GM12891 (cell line): ENCODE results near the gene CCDC88B.
"Not testable (repeated sequence)": the region's sequence is repeated elsewhere in the genome, so short reads cannot be mapped to it uniquely, and the experiment has no call there.

ENCODE experiments used
- DNase-seq: peaks from one replicate; pipeline ENCODE4 v3.0.0; 2011; ENCODE audit warnings: low spot score; ENCODE audit not compliant: insufficient read length
- FAIRE-seq: peaks from 2 replicates; lab custom pipeline; 2011; peaks lifted over from hg19 to GRCh38; lab: Jason Lieb, UNC
- PAX5 ChIP-seq: IDR thresholded peaks from 2 replicates; pipeline ENCODE4 v1.6.1; 2011; ENCODE audit warnings: low read length, moderate library complexity, mild to moderate bottlenecking; ENCODE audit not compliant: insufficient read depth, severe bottlenecking
- POLR2A ChIP-seq: IDR thresholded peaks from 2 replicates; pipeline ENCODE4 v1.6.1; 2011; ENCODE audit warnings: low read depth, low read length, control low read depth
- POLR2AphosphoS5 ChIP-seq: IDR thresholded peaks from 2 replicates; pipeline ENCODE4 v1.6.1; 2011; ENCODE audit warnings: low read depth, low read length, control low read depth
- POU2F2 ChIP-seq: IDR thresholded peaks from 2 replicates; pipeline ENCODE4 v1.6.1; 2011; ENCODE audit warnings: low read depth, mild to moderate bottlenecking, control low read depth, low read length, moderate library complexity
- SPI1 ChIP-seq: IDR thresholded peaks from 2 replicates; pipeline ENCODE4 v1.6.1; 2011; ENCODE audit warnings: low read depth, low read length, control low read depth
- TAF1 ChIP-seq: IDR thresholded peaks from 2 replicates; pipeline ENCODE4 v1.6.1; 2011; ENCODE audit warnings: low read depth, low read length, control low read depth

The CCDC88B gene

GRCh38 chr11:64321026-64321425, 19.0 kb upstream of the CCDC88B start:
- FAIRE-seq (no peak), DNase-seq (no peak)

GRCh38 chr11:64321533-64321932, 18.5 kb upstream of the CCDC88B start:
- TF ChIP-seq POLR2AphosphoS5: no peak
- TF ChIP-seq PAX5: no peak
- TF ChIP-seq SPI1: no peak
- TF ChIP-seq POLR2A: no peak
- no peak for TF ChIP-seq TAF1
- no peak for TF ChIP-seq POU2F2

More at GRCh38 chr11:64321026-64321425, 19.0 kb upstream of the CCDC88B start:
- TF ChIP-seq SPI1 (no peak), POLR2A (no peak), POU2F2 (no peak), TAF1 (no peak), POLR2AphosphoS5 (no peak), PAX5 (no peak)

GRCh38 chr11:64322925-64323260, 17.1 kb upstream of the CCDC88B start:
- TF ChIP-seq POLR2AphosphoS5: no peak
- no peak for TF ChIP-seq POLR2A
- TF ChIP-seq PAX5: no peak
- TF ChIP-seq POU2F2: no peak
- TF ChIP-seq TAF1: no peak
- no peak for TF ChIP-seq SPI1
- FAIRE-seq: no peak
- DNase-seq: no peak

More at GRCh38 chr11:64321533-64321932, 18.5 kb upstream of the CCDC88B start:
- DNase-seq: no peak
- no peak for FAIRE-seq

DNA sequence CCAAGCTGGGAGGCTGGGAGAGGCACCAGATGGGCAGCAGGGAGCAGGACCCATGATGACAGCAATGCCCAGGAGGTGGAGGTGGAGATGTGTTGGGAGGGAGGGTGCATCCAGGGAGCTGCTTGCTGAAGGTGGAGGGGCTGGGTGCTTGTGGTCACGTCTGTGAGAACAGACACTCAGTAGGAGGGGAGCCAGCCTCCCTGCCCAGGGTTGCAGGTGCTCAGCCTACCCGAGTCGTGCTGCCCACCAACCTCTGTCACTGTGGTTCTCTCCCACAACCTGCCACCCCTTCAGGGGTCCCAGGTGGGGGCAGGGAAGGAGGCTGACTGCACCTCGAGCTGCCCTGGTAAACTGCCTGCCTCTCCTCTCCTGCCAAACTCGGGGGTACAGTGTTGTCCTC, 16.6 kb upstream of the CCDC88B start:
- TF ChIP-seq POLR2AphosphoS5: no peak
- no peak for TF ChIP-seq SPI1
- DNase-seq: no peak
- FAIRE-seq: no peak

GRCh38 chr11:64323984-64324383, 16.0 kb upstream of the CCDC88B start:
- FAIRE-seq, DNase-seq: not testable (repeated sequence)

DNA sequence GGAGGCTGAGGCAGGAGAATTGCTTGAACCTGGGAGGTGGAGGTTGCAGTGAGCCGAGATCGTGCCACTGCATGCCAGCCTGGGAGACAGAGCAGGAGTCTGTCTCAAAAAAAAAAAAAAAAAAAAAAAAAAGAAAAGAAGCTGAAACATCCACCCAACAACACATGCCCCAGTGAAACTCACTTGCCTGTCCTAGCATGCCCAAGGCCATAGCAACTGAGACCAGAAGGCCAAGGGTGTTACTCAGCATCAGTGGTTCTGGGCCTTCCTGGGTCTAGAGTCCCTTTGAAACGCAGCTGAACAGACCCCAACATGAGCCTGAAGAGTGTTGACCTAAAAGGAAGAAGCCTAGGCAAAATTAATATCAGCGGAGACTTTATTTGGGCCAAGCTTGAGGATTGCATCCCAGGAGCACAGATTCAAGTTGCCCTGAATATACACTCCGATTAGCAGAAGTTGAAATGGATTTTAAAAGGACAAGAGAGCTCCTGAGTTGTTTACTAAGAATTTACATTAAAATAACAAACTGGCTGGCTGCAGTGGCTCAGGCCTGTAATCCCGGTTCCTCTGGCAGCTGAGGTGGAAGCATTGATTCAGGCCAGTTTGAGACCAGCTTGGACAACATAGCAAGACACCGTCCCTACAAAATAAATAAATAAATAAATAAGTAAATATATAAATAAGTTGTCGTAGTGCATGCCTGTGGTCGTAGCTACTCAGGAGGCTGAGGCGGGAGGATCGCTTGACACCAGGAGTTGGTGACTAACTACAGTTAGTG, 15.1 kb upstream of the CCDC88B start:
- FAIRE-seq (no peak), DNase-seq (no peak)
- no peak for TF ChIP-seq POU2F2
- TF ChIP-seq SPI1: no peak
- TF ChIP-seq PAX5: no peak
- TF ChIP-seq POLR2A: no peak
- TF ChIP-seq TAF1: no peak
- TF ChIP-seq POLR2AphosphoS5: no peak

- TF ChIP-seq POLR2A: no peak
- no peak for TF ChIP-seq POU2F2
- no peak for TF ChIP-seq POLR2AphosphoS5
- no peak for TF ChIP-seq TAF1
- TF ChIP-seq SPI1: no peak
- TF ChIP-seq PAX5: no peak
- DNase-seq (no peak), FAIRE-seq (no peak)
These were observed 12.6 kb upstream of the CCDC88B start for GRCh38 chr11:64327375-64327774.

GRCh38 chr11:64327993-64328392, 12.0 kb upstream of the CCDC88B start:
- DNase-seq (no peak), FAIRE-seq (no peak)
- TF ChIP-seq POU2F2: no peak

DNA sequence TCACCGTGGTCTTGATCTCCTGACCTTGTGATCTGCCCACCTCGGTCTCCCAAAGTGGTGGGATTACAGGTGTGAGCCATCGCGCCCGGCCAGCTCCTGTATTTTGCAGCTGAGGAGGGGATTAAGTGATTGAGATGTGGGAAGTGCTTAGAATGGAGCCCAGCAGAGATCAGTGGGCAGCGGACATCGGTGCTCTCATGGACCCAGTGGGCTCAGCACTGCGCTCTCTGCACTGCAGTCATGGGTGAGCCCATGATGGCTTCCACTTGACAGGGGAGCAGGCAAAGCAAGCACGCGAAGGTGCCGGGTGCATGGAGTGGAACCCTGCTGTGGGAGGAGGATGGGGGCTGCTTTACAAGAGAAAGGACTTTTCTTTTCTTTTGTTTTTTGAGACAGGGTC, 9.1 kb upstream of the CCDC88B start:
- no peak for DNase-seq
- TF ChIP-seq POLR2A: no peak
- TF ChIP-seq POU2F2: no peak
- TF ChIP-seq SPI1: no peak
- no peak for TF ChIP-seq TAF1
- no peak for TF ChIP-seq POLR2AphosphoS5
- no peak for TF ChIP-seq PAX5
- no peak for FAIRE-seq

DNA sequence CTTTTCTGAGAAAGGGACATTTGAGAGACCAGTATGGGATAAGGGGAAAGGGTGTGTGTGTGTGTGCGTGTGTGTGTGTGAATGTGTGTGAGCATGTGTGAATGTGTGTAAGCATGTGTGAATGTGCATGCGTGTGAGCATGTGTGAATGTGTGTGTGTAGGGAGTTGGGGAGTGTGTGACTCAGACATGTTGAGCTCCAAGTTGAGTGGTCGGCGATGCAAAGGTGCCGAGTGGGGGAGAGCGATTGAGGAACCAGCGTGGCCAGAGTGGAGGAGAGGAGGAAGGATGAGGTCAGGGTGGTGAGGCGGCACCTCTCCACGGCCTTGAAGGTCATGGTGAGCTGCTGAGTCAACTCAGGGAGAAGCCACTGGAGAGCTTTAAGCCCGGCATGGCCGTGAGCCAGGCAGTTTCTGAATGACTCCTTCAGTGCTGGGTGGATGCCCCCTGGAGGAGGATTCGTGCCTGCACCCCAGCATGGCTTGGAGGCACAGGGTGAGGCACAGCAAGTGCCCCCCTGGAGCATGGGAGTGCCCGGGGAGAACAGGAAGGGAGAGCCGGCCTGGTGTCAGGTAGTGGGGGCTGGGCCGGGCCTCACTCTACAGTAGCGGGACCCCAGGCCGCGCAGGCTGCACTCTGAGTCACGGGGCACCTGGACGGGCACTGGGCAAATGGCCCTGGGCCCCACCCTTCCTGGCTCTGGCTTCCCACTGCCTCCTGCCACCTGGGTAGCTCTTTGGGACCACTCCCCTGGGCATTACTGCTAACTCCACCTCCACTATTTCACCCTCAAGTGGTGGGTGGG, 8.2 kb upstream of the CCDC88B start:
- peak; percentile 63 for TF ChIP-seq PAX5
- no peak for TF ChIP-seq POLR2AphosphoS5
- peak; percentile 94 for FAIRE-seq
- peak; percentile 78 for DNase-seq
